WTC11 (cell line): ENCODE data around the gene KRTAP1-4.

Experiments
- ATF6 ChIP-seq: sonication (generic); formaldehyde crosslinking; IDR thresholded peaks from 2 replicates; pipeline ENCODE4 v1.8.1; 2023; ENCODE audit warnings: mild to moderate bottlenecking, missing genetic modification reagents
- ESRRA ChIP-seq: sonication (generic); formaldehyde crosslinking; IDR thresholded peaks from 2 replicates; pipeline ENCODE4 v1.8.1; 2022; ENCODE audit warnings: mild to moderate bottlenecking, missing genetic modification reagents, borderline replicate concordance
- JUN ChIP-seq: sonication (generic); formaldehyde crosslinking; IDR thresholded peaks from 2 replicates; pipeline ENCODE4 v1.8.0; 2023; ENCODE audit warnings: mild to moderate bottlenecking, missing genetic modification reagents
- NR2C2 ChIP-seq: sonication (generic); formaldehyde crosslinking; IDR thresholded peaks from 2 replicates; pipeline ENCODE4 v1.8.0; 2022; ENCODE audit warnings: mild to moderate bottlenecking, missing genetic modification reagents
- STAT6 ChIP-seq: sonication (generic); formaldehyde crosslinking; conservative IDR thresholded peaks from 2 replicates; pipeline ENCODE4 v1.8.1; 2023; ENCODE audit warnings: mild to moderate bottlenecking, low read depth, missing genetic modification reagents, moderate library complexity
- USF1 ChIP-seq: sonication (generic); formaldehyde crosslinking; IDR thresholded peaks from 2 replicates; pipeline ENCODE4 v1.8.0; 2022; ENCODE audit warnings: mild to moderate bottlenecking, missing genetic modification reagents
- TF ChIP-seq, protein P1 (sequence below): sonication (generic); formaldehyde crosslinking; IDR thresholded peaks from 2 replicates; pipeline ENCODE4 v1.8.0; 2023; ENCODE audit warnings: missing genetic modification reagents, mild to moderate bottlenecking, borderline replicate concordance
- TF ChIP-seq, protein P2 (sequence below): fragments of 200-600 bp; IDR thresholded peaks from 2 replicates; pipeline ENCODE4 v1.8.0; 2022; ENCODE audit warnings: antibody characterized with exemption

DNA sequence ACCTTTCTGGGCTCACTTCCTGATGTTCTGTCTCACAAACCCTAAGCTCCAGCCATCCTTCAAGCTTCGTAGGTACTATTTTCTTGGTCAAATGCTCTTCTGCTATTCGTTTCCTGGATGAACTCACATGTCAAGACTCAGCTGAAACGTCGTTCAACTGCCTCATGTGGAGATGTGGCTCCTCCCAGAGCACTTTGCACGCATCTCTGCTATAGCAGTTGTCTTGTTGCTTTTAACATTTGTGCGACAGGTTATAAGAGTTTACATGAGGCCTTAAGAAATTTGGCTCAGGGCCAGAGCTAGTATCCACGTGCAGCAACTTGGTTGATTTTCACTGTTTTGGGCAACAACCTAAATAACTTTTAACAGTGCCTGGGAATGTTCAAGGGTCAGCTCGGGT is 43.1 kb downstream of the KRTAP1-4 start:
- TF ChIP-seq, protein P1, sequence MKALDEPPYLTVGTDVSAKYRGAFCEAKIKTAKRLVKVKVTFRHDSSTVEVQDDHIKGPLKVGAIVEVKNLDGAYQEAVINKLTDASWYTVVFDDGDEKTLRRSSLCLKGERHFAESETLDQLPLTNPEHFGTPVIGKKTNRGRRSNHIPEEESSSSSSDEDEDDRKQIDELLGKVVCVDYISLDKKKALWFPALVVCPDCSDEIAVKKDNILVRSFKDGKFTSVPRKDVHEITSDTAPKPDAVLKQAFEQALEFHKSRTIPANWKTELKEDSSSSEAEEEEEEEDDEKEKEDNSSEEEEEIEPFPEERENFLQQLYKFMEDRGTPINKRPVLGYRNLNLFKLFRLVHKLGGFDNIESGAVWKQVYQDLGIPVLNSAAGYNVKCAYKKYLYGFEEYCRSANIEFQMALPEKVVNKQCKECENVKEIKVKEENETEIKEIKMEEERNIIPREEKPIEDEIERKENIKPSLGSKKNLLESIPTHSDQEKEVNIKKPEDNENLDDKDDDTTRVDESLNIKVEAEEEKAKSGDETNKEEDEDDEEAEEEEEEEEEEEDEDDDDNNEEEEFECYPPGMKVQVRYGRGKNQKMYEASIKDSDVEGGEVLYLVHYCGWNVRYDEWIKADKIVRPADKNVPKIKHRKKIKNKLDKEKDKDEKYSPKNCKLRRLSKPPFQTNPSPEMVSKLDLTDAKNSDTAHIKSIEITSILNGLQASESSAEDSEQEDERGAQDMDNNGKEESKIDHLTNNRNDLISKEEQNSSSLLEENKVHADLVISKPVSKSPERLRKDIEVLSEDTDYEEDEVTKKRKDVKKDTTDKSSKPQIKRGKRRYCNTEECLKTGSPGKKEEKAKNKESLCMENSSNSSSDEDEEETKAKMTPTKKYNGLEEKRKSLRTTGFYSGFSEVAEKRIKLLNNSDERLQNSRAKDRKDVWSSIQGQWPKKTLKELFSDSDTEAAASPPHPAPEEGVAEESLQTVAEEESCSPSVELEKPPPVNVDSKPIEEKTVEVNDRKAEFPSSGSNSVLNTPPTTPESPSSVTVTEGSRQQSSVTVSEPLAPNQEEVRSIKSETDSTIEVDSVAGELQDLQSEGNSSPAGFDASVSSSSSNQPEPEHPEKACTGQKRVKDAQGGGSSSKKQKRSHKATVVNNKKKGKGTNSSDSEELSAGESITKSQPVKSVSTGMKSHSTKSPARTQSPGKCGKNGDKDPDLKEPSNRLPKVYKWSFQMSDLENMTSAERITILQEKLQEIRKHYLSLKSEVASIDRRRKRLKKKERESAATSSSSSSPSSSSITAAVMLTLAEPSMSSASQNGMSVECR: no peak
- TF ChIP-seq USF1 (CRISPR knock-in tag) (no peak), ESRRA (CRISPR knock-in tag) (no peak), NR2C2 (CRISPR knock-in tag) (no peak), STAT6 (no peak), ATF6 (CRISPR knock-in tag) (no peak), JUN (CRISPR knock-in tag) (no peak)
- TF ChIP-seq, protein P2, sequence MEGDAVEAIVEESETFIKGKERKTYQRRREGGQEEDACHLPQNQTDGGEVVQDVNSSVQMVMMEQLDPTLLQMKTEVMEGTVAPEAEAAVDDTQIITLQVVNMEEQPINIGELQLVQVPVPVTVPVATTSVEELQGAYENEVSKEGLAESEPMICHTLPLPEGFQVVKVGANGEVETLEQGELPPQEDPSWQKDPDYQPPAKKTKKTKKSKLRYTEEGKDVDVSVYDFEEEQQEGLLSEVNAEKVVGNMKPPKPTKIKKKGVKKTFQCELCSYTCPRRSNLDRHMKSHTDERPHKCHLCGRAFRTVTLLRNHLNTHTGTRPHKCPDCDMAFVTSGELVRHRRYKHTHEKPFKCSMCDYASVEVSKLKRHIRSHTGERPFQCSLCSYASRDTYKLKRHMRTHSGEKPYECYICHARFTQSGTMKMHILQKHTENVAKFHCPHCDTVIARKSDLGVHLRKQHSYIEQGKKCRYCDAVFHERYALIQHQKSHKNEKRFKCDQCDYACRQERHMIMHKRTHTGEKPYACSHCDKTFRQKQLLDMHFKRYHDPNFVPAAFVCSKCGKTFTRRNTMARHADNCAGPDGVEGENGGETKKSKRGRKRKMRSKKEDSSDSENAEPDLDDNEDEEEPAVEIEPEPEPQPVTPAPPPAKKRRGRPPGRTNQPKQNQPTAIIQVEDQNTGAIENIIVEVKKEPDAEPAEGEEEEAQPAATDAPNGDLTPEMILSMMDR: no peak
